OCI-LY7 (cell line): Measurements from ENCODE around the gene DIPK1C.

Source experiments
- CTCF ChIP-seq: fragments of 200-600 bp; sonication (generic); conservative IDR thresholded peaks from 2 replicates; pipeline ENCODE4 v1.5.1; 2014; ENCODE audit warnings: mild to moderate bottlenecking, antibody characterized with exemption, low read length, moderate library complexity, mixed read lengths
- EZH2phosphoT487 ChIP-seq: fragments of 200-600 bp; sonication (generic); IDR thresholded peaks from 2 replicates; pipeline ENCODE4 v1.6.1; 2018; ENCODE audit warnings: low read depth, borderline replicate concordance, mild to moderate bottlenecking, mixed run types, antibody characterized with exemption, low read length, moderate library complexity, mixed read lengths

GRCh38 chr18:74420481-74420880 lies 36.6 kb downstream of the DIPK1C start:
- no peak for TF ChIP-seq CTCF
- no peak for TF ChIP-seq EZH2phosphoT487
